Measurements from ENCODE around the gene CADM2. TPM values are rescaled to one million over a fixed set of nuclear protein-coding genes. Genes with fewer than 3 reads are reported as not detected.

CADM2 gene
- total and polyA plus RNA-seq, 2 experiments from 2014 or later: 13.3 to 47.5 TPM

DNA sequence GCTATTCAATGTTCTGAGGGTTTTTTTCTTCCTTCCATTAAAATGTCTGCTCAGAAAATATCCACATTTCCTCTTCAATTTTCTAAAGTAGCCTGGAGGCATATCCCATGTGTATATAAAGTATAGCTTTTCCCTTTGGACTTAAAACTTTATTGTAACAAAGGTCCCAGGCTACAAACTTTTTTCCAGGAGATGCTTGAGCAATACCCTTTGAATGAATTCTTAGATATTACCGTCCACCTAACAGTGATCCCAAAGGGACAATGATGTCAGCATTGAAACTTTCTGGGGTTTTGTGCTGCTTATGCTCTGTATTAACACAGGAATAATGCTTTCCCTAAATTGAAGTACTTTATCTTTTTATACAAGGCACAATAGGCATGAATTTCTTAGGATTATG, 525.2 kb downstream of the CADM2 start:
- H3K4me3 ChIP-seq: no peak overlapping the region
- Mint-ChIP-seq H3K9me3 (no peaks in the 10 kb centered on the region), H3K4me3 (no peak overlapping the region), H3K27me3 (ENCODE audit: insufficient read depth, low read depth, poor library complexity) (no peaks in the 10 kb centered on the region), H3K4me1 (peaks cover 10% of the 10 kb centered on the region; the same call in 2 of the 3 replicates), H3K27ac (no peak overlapping the region), H3K36me3 (ENCODE audit: low read depth) (no peaks in the 10 kb centered on the region)
- H3K9me2 ChIP-seq (ENCODE audit: insufficient read depth): no peaks in the 10 kb centered on the region
- no peak for ATAC-seq
- no peaks in the 10 kb centered on the region for H3K27me3 ChIP-seq (ENCODE audit: insufficient read depth)
- no peak overlapping the region for H3K4me2 ChIP-seq
- no peak overlapping the region for H2AFZ ChIP-seq
- no peaks in the 10 kb centered on the region for H3K36me3 ChIP-seq (ENCODE audit: insufficient read depth)
- H3K27ac ChIP-seq (ENCODE audit: low read depth): no peak overlapping the region
- no peaks in the 10 kb centered on the region for H3K4me1 ChIP-seq (ENCODE audit: insufficient read depth)
- no peak for TF ChIP-seq JUNB (IDR thresholded peaks at IDR 0.05; ENCODE audit: unreplicated experiment)
- no peak for TF ChIP-seq EZH2phosphoT487 (IDR thresholded peaks at IDR 0.05; ENCODE audit: unreplicated experiment)
- TF ChIP-seq POLR2AphosphoS5 (IDR thresholded peaks at IDR 0.05; ENCODE audit: low read depth): no peak
- TF ChIP-seq ZNF331 (CRISPR knock-in tag; IDR thresholded peaks at IDR 0.05; ENCODE audit: low read depth): no peak
- TF ChIP-seq, protein P1, sequence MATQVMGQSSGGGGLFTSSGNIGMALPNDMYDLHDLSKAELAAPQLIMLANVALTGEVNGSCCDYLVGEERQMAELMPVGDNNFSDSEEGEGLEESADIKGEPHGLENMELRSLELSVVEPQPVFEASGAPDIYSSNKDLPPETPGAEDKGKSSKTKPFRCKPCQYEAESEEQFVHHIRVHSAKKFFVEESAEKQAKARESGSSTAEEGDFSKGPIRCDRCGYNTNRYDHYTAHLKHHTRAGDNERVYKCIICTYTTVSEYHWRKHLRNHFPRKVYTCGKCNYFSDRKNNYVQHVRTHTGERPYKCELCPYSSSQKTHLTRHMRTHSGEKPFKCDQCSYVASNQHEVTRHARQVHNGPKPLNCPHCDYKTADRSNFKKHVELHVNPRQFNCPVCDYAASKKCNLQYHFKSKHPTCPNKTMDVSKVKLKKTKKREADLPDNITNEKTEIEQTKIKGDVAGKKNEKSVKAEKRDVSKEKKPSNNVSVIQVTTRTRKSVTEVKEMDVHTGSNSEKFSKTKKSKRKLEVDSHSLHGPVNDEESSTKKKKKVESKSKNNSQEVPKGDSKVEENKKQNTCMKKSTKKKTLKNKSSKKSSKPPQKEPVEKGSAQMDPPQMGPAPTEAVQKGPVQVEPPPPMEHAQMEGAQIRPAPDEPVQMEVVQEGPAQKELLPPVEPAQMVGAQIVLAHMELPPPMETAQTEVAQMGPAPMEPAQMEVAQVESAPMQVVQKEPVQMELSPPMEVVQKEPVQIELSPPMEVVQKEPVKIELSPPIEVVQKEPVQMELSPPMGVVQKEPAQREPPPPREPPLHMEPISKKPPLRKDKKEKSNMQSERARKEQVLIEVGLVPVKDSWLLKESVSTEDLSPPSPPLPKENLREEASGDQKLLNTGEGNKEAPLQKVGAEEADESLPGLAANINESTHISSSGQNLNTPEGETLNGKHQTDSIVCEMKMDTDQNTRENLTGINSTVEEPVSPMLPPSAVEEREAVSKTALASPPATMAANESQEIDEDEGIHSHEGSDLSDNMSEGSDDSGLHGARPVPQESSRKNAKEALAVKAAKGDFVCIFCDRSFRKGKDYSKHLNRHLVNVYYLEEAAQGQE (IDR thresholded peaks at IDR 0.05; ENCODE audit: unreplicated experiment): no peak
- H4K20me1 ChIP-seq (replicated peaks; ENCODE audit: insufficient read depth): no peaks in the 10 kb centered on the region
- no peaks in the 10 kb centered on the region for H3K79me2 ChIP-seq (replicated peaks; ENCODE audit: insufficient read depth)
- DNase-seq (ENCODE audit: low spot score): no peak
- no peaks in the 10 kb centered on the region for H3F3A ChIP-seq (replicated peaks; ENCODE audit: low read depth)

- no peaks in the 10 kb centered on the region for H3K79me2 ChIP-seq (replicated peaks; ENCODE audit: insufficient read depth)
- H2AFZ ChIP-seq: no peak overlapping the region
- H3F3A ChIP-seq (replicated peaks; ENCODE audit: low read depth): no peaks in the 10 kb centered on the region
- DNase-seq (ENCODE audit: low spot score) (no peak), ATAC-seq (no peak)
- no peaks in the 10 kb centered on the region for H4K20me1 ChIP-seq (replicated peaks; ENCODE audit: insufficient read depth)
- H3K4me1 ChIP-seq (ENCODE audit: insufficient read depth): no peaks in the 10 kb centered on the region
- H3K27ac ChIP-seq (ENCODE audit: low read depth): no peak overlapping the region
- H3K36me3 ChIP-seq (ENCODE audit: insufficient read depth): no peaks in the 10 kb centered on the region
- Mint-ChIP-seq H3K4me1 (peaks cover 6% of the 10 kb centered on the region; the same call in 2 of the 3 replicates), H3K9me3 (no peaks in the 10 kb centered on the region), H3K4me3 (no peak overlapping the region), H3K27me3 (ENCODE audit: insufficient read depth, low read depth, poor library complexity) (peaks cover 2% of the 10 kb centered on the region), H3K27ac (no peak overlapping the region), H3K36me3 (ENCODE audit: low read depth) (no peaks in the 10 kb centered on the region)
- H3K27me3 ChIP-seq (ENCODE audit: insufficient read depth): no peaks in the 10 kb centered on the region
- no peak overlapping the region for H3K4me2 ChIP-seq
- no peaks in the 10 kb centered on the region for H3K9me2 ChIP-seq (ENCODE audit: insufficient read depth)
- no peak overlapping the region for H3K4me3 ChIP-seq
- TF ChIP-seq EZH2 (IDR thresholded peaks at IDR 0.05; ENCODE audit: low read depth, unreplicated experiment) (no peak), EZH2phosphoT487 (IDR thresholded peaks at IDR 0.05; ENCODE audit: unreplicated experiment) (no peak), POLR2AphosphoS5 (IDR thresholded peaks at IDR 0.05; ENCODE audit: low read depth) (no peak), CTCF (conservative IDR thresholded peaks at IDR 0.05; ENCODE audit: low read depth in 2 of 2) (no peak), CREB1 (CRISPR knock-in tag; IDR thresholded peaks at IDR 0.05; ENCODE audit: low read depth) (no peak)
- TF ChIP-seq, protein P1 (IDR thresholded peaks at IDR 0.05; ENCODE audit: unreplicated experiment): no peak
- TF ChIP-seq, protein P2, sequence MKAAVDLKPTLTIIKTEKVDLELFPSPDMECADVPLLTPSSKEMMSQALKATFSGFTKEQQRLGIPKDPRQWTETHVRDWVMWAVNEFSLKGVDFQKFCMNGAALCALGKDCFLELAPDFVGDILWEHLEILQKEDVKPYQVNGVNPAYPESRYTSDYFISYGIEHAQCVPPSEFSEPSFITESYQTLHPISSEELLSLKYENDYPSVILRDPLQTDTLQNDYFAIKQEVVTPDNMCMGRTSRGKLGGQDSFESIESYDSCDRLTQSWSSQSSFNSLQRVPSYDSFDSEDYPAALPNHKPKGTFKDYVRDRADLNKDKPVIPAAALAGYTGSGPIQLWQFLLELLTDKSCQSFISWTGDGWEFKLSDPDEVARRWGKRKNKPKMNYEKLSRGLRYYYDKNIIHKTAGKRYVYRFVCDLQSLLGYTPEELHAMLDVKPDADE (IDR thresholded peaks at IDR 0.05): no peak
Observed at GRCh38 chr3:85487375-85487774, 528.6 kb downstream of the CADM2 start.
